GM10248 (cell line): Measurements from ENCODE around the gene HBQ1.

Source experiments
- CTCF ChIA-PET: fragments of 300-600 bp; sonication (Branson Sonifier 250); formaldehyde crosslinking; extraction: SDS; loops from one replicate; lab custom pipeline; 2021; ENCODE audit warnings: antibody characterized with exemption; lab: Yijun Ruan, JAX
- POLR2A ChIA-PET: fragments of 350-650 bp; sonication (Branson Sonifier 250); formaldehyde crosslinking; extraction: SDS; loops from one replicate; lab custom pipeline; 2020; ENCODE audit warnings: antibody characterized with exemption; lab: Yijun Ruan, JAX
- DNase-seq: peaks from one replicate; pipeline ENCODE4 v3.0.0; 2012; ENCODE audit errors: extremely low spot score
- CTCF ChIP-seq: IDR thresholded peaks from 2 replicates; pipeline ENCODE4 v1.5.1; 2012; ENCODE audit warnings: mild to moderate bottlenecking, low read depth; ENCODE audit errors: extremely low read depth, missing control alignments, control extremely low read depth

The HBQ1 gene

GRCh38 chr16:179211-180092, 807 bp upstream of the HBQ1 start:
- no peak for TF ChIP-seq CTCF
- DNase-seq = no peak
- ChIA-PET CTCF (interaction anchor here (0.8 to 2.0 kb wide), 3 partner anchors 13 to 114 kb away, joined by 3 to 6 read pairs (median 3); no protein-coding TSS in a partner anchor), POLR2A (no interaction called here)

- ChIA-PET POLR2A (no interaction called here), CTCF (interaction anchor here (0.7 to 3.7 kb wide), 28 partner anchors 10 to 201 kb away, joined by 3 to 34 read pairs (median 4); partner anchors contain the start of gene HBM)
- TF ChIP-seq CTCF = peak; percentile 7
- DNase-seq = peak; percentile 93
These were observed 664 bp downstream of the HBQ1 start for GRCh38 chr16:180681-181564.

- POLR2A ChIA-PET = interaction anchor here (1.1 kb wide), 1 partner anchor 36 kb away, joined by 5 read pairs; no protein-coding TSS in a partner anchor
- CTCF ChIA-PET = interaction anchor here (0.8 to 3.7 kb wide), 27 partner anchors 10 to 181 kb away, joined by 3 to 34 read pairs (median 5); partner anchors contain the start of gene HBM
- no peak for DNase-seq
- peak; percentile 98 for TF ChIP-seq CTCF
These were observed 1.3 kb downstream of the HBQ1 start for GRCh38 chr16:181565-182021.

GRCh38 chr16:183005-183404, 2.7 kb downstream of the HBQ1 start:
- ChIA-PET POLR2A (interaction anchor here (0.6 kb wide), 1 partner anchor 178 kb away, joined by 4 read pairs; no protein-coding TSS in a partner anchor), CTCF (interaction anchor here (1.1 to 3.7 kb wide), 6 partner anchors 8 to 118 kb away, joined by 3 to 34 read pairs (median 11); no protein-coding TSS in a partner anchor)

GRCh38 chr16:185213-185612, 5.0 kb downstream of the HBQ1 start:
- CTCF ChIA-PET = no interaction called here
- POLR2A ChIA-PET = interaction anchor here (0.6 kb wide), 1 partner anchor 98 kb away, joined by 6 read pairs; no protein-coding TSS in a partner anchor
- DNase-seq = no peak
- no peak for TF ChIP-seq CTCF

More at GRCh38 chr16:183005-183404, 2.7 kb downstream of the HBQ1 start:
- no peak for TF ChIP-seq CTCF
- DNase-seq = no peak
